HK-2 (cell line): ENCODE data around the gene DENR.

Experiments
- DNase-seq: peaks from one replicate; pipeline ENCODE4 v3.0.0-alpha.2; 2018; ENCODE audit not compliant: unreplicated experiment

The DENR gene

GRCh38 chr12:122819209-122819785 is 66.7 kb downstream of the DENR start:
- DNase-seq: no peak

GRCh38 chr12:122820138-122820537 is 67.5 kb downstream of the DENR start:
- DNase-seq: no peak
